Bone marrow (tissue), 2 donors: Measurements from ENCODE around the gene BTBD9.
A peak's percentile ranks its signal among the peaks of the same experiment; 100 is the strongest.

ENCODE experiments used
- DNase-seq, 2 donors: peaks; one replicate each; lab custom pipeline; 2025; lab: John Stamatoyannopoulos, UW

BTBD9 gene

DNA sequence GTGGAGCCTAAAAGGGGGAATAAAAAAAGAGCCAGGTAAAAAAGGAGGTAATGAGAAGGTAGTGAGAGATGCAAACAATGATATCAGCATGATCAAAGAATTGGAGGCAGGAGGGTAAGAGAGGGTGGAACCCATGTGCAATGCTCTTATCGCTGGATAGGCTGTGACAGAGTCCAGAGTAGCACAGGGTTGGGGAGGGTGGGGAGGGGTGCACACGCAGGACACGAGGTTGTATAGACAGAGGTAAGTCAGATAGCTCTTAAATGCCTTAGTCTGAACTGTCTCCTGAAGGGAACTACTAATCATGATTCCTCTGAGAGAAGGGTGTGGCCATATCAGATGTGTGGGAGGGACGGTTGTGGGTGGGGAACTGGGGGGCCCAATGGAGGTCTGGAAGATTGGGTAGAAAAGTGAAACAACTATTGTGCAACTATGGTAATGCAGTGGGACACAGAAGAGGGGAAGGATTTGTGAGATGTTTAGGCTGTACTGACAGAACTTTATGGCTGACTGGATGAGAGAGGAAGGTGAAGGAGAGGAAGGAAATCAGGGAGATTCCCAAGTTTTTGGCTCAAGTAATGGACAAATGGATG, 354.8 kb downstream of the BTBD9 start:
- DNase-seq, result no peak

DNA sequence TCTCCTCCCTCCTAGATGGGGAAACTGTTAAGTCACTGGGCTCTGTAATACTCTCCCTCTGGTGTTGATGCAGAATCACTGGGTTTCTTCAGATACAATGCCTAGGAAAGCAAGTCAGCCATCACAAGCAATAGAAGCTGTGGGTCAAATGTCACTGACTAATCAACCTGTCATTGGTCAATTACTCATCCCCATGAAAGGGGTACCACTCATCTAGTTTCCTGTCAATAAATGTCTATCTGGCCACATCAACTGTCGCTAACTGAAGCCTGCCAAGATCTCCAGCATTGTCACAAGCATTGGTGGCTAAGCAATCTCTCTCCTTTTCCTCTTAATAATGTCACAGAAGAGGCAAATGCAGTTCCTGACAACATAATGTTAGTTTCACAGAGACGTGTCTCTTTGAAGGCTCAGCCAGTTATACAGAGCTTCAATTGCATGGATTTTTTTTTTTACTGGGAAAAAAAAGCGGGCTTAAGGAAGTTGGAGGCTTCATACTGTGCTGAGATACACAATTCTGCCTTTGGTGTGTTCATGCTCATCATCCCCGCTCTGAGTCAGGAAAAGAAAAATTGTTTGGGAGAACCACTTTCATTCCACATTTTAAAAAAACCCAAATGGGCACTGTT, 355.9 kb downstream of the BTBD9 start:
- no peak for DNase-seq

DNA sequence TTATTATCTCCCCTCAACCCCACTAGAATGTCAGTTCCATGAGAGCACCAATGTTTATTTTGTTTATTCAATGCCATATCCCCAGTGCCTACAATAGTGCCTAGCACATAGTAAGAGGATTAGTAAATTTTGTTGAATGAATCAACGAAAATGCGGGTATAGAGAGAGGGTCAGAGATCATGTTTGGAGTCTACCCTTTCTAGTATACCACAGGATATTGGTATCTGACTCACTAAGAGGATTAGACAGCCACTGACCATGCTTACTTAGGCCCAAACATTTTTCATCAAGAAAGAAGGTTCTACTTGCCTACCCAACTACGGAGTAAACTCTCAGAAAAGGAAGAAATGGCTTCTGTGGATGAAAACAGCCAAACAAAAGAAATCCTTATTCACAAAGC, 356.8 kb downstream of the BTBD9 start:
- DNase-seq, result no peak

DNA sequence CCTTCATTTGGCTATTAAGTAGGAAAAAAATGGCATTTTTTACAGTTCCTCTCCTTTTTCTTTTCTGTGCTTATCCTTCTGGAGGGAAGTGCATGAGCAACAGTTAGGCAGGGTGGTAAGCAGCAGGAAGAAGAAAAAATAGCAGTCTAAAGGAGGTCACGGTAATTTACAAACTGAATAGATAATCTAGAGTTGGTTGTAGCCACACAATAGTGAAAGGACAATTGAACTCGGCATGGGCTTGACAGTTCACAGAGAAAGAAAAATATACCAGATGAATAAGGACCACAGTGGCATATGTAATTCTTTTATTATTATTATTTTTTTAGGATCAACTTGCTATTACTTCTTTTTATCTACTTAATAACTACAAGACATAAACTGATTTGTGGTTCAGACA, 358.6 kb downstream of the BTBD9 start:
- no peak for DNase-seq

DNA sequence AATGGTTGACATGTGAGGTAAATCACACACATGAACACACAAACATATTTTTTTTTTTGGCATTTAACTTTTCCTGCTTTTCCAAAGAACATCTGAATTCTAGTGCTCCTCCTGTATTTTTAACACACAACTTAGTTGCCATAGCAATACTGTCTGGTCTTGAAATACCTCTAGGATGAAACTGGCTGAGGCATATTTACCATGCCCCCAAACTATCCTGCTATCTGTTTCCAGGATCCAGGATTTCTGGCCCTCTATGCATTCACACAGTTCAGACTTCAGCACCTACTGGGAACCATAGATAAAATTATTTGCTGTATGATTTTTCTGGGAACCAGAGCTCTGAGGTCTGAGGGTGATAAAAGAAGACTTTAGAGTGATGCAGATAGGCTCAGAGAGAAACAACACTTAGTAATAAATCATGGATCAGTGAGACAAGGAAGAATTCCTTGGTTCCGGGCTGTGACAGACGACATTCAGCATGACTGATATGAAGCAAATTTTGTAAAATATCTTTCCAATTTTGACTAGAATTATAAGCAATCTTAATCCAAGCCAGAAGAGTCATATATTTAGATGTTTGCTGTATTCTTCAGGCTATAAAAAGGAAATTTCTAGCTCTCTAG, 359.7 kb downstream of the BTBD9 start:
- DNase-seq, result no peak

DNA sequence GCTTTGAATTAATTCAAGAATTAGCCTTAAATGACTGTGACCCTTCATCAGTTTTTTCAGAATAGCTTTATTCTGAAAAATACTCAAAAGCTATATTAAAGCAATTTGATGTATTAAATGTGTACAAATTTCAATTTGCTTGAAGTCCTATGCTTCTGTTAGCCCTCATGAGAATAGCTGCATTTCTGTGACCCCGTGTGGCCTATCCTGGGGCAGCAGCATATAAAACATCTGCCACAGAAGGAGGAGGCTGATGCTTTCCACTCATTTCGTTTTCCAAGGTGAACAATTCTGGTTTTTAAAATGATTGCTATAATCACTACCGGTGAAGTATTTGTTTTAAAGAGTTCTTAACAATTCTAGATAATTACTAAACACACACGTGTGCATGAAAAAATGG, 360.3 kb downstream of the BTBD9 start:
- DNase-seq, result no peak

DNA sequence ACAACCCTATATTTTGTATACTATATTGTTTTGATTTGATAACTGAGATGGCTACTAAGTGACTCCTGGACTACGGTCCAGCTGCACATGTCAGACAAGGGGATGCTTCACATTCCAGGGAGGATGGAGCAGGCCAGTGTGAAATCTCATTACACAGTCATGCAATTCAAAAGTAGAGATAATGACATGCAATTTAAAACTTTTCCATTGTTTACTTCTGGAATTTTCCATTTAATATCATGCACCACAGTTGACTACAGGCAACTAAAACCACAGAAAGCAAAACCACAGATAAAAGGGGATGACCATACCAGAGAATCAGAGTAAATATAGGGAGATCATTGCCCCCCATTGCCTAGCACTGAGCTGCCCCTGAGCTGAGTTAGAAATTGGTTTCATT, 366.4 kb downstream of the BTBD9 start:
- DNase-seq, result no peak

DNA sequence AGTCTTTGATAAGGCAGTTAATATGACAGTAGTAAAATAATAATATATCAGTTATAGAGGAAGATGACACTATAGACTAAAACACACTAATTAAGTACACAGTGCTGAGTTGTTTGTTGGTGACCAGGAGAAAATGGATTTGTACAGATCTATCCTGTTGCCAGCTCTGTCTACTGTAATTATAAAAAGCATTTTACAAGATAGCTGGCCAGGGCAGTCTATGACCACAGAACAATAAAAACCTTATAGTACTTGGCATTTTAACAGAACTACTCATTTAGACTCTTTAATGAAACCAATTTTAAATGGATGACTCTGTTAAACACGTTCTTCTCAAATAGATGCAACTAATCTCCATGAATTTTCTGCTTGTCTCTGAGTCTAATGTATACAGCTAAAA, 367.5 kb downstream of the BTBD9 start:
- DNase-seq, result no peak

DNA sequence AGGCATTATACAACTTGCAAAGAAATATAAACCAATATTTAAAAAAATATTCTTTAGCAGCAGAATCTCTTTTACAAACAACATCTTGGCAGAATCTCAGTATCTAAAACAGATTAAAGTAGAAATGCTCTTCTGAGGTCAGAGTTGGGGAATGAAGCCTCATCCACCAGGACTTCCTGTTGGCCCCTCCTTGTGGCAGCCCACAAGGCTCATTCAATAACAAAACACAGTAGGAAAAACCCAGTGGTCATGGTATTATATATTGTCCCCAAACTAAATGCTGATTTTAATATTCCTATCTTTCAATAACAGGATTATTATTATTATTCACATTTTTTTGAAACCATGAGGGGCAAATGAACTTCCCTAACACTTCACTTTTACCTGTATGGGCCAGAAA, 368.6 kb downstream of the BTBD9 start:
- no peak for DNase-seq

DNA sequence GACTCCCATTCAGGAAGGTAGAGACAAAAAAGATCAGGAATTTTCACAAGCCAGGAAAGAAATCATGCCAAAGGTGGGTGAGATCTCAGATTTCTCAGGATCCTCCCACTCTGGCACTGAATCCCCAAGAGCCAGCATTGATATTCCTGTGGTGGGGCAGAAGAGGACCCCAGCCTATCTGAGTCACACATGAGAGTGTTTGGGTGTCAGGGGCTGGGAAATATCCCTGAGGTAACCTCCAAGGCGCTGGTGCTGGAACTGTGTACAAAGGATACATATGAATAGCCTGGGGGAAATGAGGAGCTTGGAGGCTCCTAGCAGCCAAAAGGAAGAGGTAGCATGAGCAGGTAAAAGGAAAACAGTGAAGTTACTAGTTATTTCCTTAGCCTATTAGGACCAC, 369.4 kb downstream of the BTBD9 start:
- DNase-seq, result no peak

DNA sequence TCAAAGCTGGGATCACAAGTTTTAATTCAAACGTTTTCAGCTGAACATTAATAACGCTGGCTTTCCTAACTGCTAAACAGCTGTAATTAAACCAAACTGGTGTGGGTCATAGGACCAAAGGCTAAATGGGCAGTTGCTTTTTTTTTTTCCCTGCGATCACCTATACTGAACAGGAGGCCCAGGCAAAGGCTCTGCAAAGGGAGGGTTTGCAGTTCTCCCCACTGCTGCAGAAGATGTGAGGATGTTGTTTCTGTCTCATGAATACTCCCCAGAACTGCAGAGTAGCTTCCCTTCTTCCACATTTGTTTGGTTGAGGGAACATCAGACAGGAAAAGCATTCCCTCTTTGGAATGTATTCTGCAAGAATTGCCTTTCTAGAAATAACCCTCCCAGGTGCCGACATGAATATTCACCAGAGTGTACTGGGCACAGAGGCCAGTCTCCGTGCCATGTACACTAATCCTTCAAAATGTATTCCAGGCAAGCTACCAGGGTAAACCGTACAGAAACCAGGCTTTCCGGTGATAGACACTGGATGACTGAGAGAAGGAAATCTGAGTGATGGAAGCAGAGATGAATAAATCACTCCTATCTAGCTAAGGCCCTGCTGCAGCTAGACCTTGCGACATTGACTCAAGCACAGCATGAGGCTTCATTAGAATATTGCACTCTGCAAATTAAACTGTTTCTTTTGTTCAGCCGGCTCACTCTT, 370.1 kb downstream of the BTBD9 start:
- no peak for DNase-seq

DNA sequence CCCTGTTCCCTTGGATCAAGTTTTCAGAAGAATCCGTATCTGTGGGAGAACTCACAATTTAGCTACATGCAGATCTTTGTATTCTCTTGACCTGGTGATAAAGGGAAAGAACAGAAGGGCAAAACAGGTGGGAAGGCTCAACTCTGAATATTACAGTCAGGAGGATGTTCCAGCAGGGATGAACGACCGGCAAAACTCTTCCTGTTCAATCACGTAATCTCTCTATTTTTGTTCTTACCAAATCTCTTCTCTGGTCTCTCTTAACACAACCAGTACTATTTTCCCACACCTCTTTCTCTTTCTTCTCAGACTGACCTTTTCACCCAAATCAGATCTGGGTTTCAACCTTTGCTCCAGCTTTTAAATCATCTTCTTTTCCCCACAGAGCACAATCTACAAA, 371.4 kb downstream of the BTBD9 start:
- DNase-seq, result no peak

DNA sequence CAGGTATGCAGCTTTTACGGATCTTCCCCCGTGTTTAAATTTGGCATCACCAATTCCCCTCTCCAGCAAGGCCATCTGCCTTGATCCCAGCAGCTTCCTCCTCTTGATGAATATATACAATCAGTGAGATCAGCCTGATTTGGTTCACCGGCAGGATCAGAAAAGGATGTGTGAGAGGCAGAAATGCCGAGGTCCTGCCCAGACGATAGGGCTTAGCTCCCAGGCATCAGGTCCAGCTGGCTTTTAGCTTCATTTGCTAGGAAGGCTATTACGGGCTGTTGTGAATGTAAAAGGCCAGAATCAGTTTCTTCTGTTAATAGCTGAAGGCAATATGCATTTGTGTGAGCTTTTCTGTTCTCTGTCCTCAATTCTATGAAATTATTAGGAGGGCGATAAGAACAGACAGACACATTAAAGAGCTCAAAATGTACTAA, 372.8 kb downstream of the BTBD9 start:
- DNase-seq, result no peak

DNA sequence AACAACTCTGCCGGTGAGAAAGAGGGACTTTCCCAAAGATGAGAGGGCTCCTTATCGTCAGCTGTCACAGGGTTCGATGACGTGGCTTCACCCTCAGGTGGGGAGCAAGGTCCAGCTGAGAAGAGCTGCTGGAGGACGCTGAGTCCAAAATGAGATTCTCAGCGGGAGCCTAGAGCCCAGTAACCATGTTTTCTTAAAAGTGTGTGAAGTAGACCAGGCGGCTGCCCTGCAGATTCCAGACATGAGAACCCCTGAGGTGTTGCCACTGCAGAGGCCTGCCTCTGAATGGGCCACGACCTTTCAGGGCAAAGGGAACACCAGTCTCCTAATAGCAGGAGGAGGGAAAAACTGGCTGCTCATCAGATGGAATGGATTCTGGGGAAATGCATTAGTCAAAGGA, 375.1 kb downstream of the BTBD9 start:
- DNase-seq, result no peak

DNA sequence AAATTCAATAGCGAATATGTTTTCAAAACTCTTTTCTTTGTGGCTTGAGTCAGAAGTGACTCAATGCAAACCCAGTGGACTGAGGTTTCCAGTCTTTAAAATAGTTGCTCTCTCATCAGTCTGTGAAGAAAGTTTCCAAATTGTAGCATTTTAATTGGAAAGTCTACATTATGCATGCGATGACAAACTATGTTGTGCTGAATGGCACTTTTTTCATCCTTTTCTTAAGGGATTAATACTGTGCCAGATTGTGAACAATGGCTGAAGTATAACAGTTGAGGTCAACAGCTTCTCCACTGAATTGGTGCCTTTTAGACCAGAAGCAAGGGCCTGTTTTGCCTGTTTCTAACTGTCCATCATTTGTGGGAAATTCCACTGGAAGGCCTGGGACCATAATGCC, 377.1 kb downstream of the BTBD9 start:
- DNase-seq, result no peak

DNA sequence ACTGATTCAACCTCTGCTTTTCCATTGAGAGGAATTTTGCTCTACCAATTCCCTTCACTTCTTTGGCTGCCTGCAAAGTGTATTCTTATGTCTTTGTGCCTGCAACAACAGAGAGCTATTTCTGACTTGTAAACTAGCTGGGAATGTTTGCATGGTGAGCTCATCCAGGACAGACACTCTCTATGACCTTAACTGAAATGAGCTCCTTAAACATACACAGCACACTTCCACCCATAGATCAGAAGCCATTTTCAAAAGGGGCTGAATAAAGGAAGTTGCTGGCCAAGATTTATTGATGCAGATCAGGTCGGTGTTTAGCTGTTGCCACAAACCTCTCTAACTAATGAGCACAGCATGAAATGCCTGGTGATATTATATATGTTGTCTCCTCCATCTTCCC, 377.7 kb downstream of the BTBD9 start:
- DNase-seq, result no peak

DNA sequence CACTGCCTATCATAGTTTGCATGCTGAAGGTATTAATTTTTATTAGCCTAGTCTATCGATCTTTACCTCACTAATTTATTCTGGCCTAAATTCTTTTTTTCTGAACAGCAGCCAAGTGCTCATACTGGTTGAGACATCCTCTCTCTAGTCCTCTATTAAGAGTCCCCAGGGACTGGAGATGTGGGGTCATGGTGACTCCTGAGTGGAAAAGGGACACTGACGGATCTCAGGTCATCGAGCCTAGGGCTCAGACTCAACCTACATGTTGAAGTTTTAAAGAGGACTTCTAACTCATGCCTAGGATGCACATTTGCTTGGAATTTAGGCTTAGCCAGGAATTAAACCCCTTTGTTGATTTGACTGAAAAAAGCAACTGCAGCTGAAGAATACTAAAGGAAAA, 378.1 kb downstream of the BTBD9 start:
- DNase-seq, result no peak

DNA sequence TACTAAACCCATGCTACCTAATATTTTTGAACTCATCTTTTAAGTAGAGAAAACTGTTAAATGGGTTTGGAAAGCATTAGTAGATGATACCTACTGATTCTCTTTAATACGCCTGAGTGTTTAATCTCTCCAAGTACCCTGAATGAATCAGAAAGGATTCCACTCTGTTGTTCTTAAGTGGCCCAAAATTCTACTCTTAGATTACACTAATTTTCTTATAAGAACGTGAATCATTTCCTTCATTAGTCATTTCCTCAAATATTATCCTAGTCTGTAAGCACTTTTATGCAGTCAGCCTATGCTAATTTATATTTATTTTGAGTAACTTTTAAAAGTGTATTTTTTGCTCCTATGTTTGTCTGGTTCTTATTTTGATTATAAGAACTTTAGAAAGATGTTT, 380.0 kb downstream of the BTBD9 start:
- DNase-seq, result peak in 1 of 2 donors; percentile 53

DNA sequence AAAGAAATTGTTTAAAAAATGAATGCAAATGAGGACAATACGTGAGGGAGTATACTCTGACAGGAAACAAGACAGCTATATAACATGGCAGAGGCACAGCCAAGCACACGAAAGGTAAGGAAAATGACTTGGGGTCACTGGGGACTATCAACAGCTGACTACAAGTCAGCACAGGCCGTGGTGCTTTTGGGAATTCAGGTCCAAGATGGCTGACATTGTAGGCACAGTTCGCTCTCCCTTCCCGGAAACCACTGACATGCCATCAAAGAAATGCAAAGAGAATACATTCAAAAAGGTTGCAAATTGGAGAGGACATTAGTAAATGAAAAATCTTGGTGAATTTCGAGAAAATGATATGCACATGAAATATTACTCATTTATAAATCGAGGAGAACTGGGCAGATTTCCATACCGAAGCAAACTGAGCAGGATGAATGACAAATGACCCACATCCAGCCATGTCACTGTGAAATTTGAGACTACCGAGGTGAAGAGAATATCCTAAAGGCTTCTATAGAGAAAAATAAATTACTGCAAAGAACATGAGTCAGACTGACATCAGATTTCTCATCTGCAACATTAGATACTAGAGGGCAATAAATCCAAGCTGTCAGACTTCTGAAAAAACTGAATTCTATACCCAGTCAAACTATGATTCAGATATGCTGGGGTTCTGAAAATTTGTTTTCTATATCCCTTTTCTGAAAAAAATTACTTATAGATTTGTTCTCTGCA, 391.1 kb downstream of the BTBD9 start:
- no peak for DNase-seq

DNA sequence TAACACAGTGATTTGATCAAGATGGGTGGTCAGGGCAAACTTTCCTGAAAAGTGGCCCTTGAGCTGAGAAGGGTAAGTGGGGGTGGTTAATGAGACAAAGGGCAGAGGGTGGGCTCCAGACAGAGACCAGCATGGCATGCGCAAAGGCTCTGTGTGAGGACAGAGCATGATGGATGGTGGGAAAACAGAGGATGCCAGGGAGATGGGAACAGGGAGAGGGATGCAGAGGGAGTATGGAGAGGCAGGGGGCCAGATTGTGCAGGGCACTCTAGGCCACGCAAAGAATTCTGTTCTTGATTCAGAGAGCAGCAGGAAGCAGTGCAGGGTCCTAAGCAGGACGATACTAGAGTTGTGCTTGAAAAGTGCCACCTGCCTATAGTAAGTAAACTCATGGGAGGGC, 394.4 kb downstream of the BTBD9 start:
- DNase-seq, result no peak

DNA sequence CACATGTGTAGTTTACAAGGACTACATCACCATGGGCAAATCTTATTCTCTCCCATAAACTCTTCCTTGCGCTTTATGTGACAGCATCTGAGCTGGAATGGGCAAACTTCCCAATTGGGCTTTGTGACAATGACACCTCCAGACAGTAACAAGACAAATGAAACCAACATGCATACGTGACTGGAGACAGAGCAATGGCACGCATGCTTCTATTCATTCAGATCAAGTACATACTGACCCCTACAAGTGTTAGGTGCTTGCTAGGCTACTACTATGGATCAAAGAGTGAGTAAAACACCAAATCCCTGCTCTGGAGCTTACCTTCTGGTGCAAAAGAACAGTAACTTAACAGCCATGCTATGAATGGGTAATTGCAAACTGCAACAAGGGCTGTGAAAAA, 394.9 kb downstream of the BTBD9 start:
- DNase-seq, result no peak

DNA sequence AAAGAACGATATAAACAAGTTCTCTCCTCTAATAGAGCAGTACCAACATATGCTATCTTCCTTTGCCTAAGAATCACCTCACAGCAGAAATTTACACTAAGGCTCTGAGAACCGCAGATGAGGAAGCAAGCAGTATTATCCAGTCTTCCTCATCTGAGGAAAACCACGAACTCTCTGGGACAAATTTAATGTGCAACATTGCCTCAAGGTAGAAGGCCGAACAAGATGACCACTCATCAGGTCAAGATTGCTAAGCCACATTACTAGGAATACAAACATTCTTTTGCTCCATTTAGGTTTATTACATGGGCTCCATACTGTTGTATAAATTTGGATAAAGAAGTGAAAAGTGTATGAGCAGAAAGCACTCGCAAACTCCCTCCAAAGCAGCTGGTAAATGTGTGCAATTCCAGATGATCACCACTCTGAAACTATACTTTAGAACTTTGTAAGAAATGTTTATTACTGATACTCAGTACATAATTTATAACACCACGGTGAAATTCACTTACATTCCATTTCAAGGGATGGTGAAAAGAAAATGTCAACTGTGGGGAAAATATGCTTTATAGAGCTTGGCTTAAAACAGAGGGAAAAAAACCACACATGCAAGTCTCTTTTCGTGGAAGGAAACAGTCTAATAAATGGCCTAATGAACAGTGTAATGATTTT, 398.4 kb downstream of the BTBD9 start:
- DNase-seq, result no peak
